Tibial nerve (tissue), 4 donors: Measurements from ENCODE around the gene CACNA2D2. TPM values are rescaled to one million over a fixed set of nuclear protein-coding genes. Genes with fewer than 3 reads are reported as not detected.

Source experiments
- DNase-seq, 2 donors: peaks; one replicate each; pipeline ENCODE4 v3.0.0-alpha.2; 2019; ENCODE audit warnings: low spot score in 2 of 2
- H3K27ac ChIP-seq, 4 donors: fragments of 200-600 bp; sonication (generic) in 3 of 4; one replicate each; pipeline ENCODE4 v1.5.1; 2017 to 2019; ENCODE audit warnings: mild to moderate bottlenecking in 1 of 4
- H3K27me3 ChIP-seq, 2 donors: fragments of 200-600 bp; sonication (generic) in 1 of 2; one replicate each; pipeline versions ENCODE4 v1.5.1 to v1.6.0; 2017 to 2019
- H3K36me3 ChIP-seq, 3 donors: fragments of 200-600 bp; sonication (generic); one replicate each; pipeline ENCODE4 v1.5.1; 2018 to 2019
- H3K4me1 ChIP-seq, 4 donors: fragments of 200-600 bp; sonication (generic) in 3 of 4; one replicate each; pipeline ENCODE4 v1.5.1; 2017 to 2019
- H3K4me3 ChIP-seq, 4 donors: fragments of 200-600 bp; sonication (generic) in 3 of 4; one replicate each; pipeline ENCODE4 v1.5.1; 2017 to 2019; ENCODE audit warnings: mild to moderate bottlenecking in 1 of 4, moderate library complexity in 1 of 4
- H3K9me3 ChIP-seq, 4 donors: fragments of 200-600 bp; sonication (generic) in 3 of 4; one replicate each; pipeline ENCODE4 v1.5.1; 2017 to 2019
- CTCF ChIP-seq, 5 experiments: fragments of 200-600 bp in 3 of 5; fragments of 450-650 bp in 2 of 5; sonication (generic) in 3 of 5; IDR thresholded peaks; one replicate each; pipeline ENCODE4 v1.5.1; 2016 to 2019; ENCODE audit warnings: antibody characterized with exemption in 5 of 5, mild to moderate bottlenecking in 3 of 5, moderate library complexity in 2 of 5
- EP300 ChIP-seq, 2 donors: sonication (generic); formaldehyde crosslinking; IDR thresholded peaks; one replicate each; pipeline ENCODE4 v1.6.1; 2017; ENCODE audit warnings: antibody characterized with exemption in 2 of 2, mild to moderate bottlenecking in 1 of 2
- POLR2A ChIP-seq, 2 donors: fragments of 450-650 bp; IDR thresholded peaks; one replicate each; pipeline ENCODE4 v1.6.1; 2017; ENCODE audit warnings: antibody characterized with exemption in 2 of 2, mild to moderate bottlenecking in 2 of 2, moderate library complexity in 2 of 2
- WGBS, 2 donors: methylation state at CpG; one replicate each; pipeline ENCODE4 v1.1.5; 2018; 5-methylcytosine and 5-hydroxymethylcytosine counted together
- total RNA-seq, 4 donors: library from RNA; depleted of rRNA; stranded (reverse); fragments of >200 nt; gene quantifications; one replicate each; pipeline ENCODE4 v1.1.0, GENCODE V29; 2016

The CACNA2D2 gene
- total RNA-seq, 4 donors from 2014 or later, result 0.84 to 2.0 (median 1.2) TPM

GRCh38 chr3:50381383-50381782 is 122.1 kb downstream of the CACNA2D2 start:
- TF ChIP-seq EP300 (IDR thresholded peaks at IDR 0.05) (no peak), CTCF (IDR thresholded peaks at IDR 0.05) (no peak), POLR2A (IDR thresholded peaks at IDR 0.05) (no peak)
- Histone ChIP-seq H3K36me3 (no peaks in the 10 kb centered on the region), H3K4me3 (no peak overlapping the region), H3K27me3 (no peaks in the 10 kb centered on the region), H3K9me3 (no peaks in the 10 kb centered on the region), H3K27ac (no peak overlapping the region), H3K4me1 (peaks cover 0 to 20% (median 5%) of the 10 kb centered on the region in 4 donors)
- DNase-seq, result no peak
- WGBS, 2 donors, result 89 to 96% methylated on average over 4 of the region's 4 CpGs

GRCh38 chr3:50380405-50381085 is 122.9 kb downstream of the CACNA2D2 start:
- DNase-seq, result no peak
- WGBS, 2 donors, result 86 to 90% methylated on average over 17 of the region's 17 CpGs
- no peaks in the 10 kb centered on the region for H3K36me3 ChIP-seq

DNA sequence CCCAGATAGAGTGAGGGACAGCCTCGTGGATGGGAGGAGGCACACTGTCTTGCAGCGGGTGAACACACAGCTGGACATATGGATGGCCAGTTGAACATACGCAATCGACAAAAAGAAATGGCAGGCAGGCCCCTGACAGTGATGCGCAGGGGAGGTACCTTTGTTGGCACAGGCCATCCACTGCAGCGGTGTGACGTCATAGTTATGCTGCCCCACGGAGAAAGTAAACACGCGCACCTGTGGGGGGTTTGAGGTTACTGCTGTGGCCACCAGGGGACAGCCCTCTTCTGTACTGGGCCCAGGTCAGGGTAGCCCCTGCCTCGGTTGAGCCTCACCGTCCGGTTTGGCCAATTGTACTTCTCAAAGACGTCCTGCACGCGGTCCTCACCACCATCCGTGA is 124.7 kb downstream of the CACNA2D2 start:
- Histone ChIP-seq H3K9me3 (no peaks in the 10 kb centered on the region), H3K4me1 (peaks cover 0 to 13% (median 5%) of the 10 kb centered on the region in 4 donors), H3K4me3 (no peak overlapping the region), H3K27me3 (no peaks in the 10 kb centered on the region), H3K36me3 (no peaks in the 10 kb centered on the region), H3K27ac (no peak overlapping the region)
- no peak for DNase-seq
- 88 to 93% methylated on average over 14 to 17 of the region's 17 CpGs for WGBS, 2 donors
- TF ChIP-seq EP300 (IDR thresholded peaks at IDR 0.05), result no peak
- no peak for TF ChIP-seq POLR2A (IDR thresholded peaks at IDR 0.05)
- no peak for TF ChIP-seq CTCF (IDR thresholded peaks at IDR 0.05)

More at GRCh38 chr3:50380405-50381085, 122.9 kb downstream of the CACNA2D2 start:
- Histone ChIP-seq H3K4me1 (peaks cover 0 to 20% (median 5%) of the 10 kb centered on the region in 4 donors), H3K27ac (no peak overlapping the region), H3K27me3 (no peaks in the 10 kb centered on the region), H3K9me3 (no peaks in the 10 kb centered on the region), H3K4me3 (no peak overlapping the region)
- no peak for TF ChIP-seq EP300 (IDR thresholded peaks at IDR 0.05)
- TF ChIP-seq POLR2A (IDR thresholded peaks at IDR 0.05), result no peak
- no peak for TF ChIP-seq CTCF (IDR thresholded peaks at IDR 0.05)

DNA sequence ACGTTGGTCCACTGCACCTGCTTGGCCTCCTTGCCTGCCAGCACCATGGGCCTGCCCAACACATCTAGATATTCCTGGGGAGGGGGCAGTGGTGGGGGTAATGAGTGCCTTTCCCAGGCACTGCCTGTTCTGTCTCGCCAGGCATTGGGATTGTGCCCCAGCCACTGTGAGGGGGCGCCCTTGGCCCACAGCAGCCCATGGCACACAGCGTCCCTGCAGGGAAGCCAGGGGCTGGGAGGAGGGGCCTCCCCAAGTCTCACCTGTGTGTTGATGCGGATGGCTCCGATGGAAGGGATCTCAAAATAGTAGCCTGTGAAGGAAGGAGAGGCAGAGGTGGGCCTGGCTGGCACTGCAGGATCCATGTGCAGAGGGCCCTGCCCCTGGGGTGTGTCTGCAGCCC is 125.4 kb downstream of the CACNA2D2 start:
- no peaks in the 10 kb centered on the region for H3K27me3 ChIP-seq
- no peaks in the 10 kb centered on the region for H3K9me3 ChIP-seq
- H3K27ac ChIP-seq, result no peak overlapping the region
- WGBS, 2 donors, result 73 to 81% methylated on average over 3 to 4 of the region's 6 CpGs
- no peak for DNase-seq
- H3K36me3 ChIP-seq, result no peaks in the 10 kb centered on the region
- TF ChIP-seq CTCF (IDR thresholded peaks at IDR 0.05) (no peak), POLR2A (IDR thresholded peaks at IDR 0.05) (no peak), EP300 (IDR thresholded peaks at IDR 0.05) (no peak)
- no peak overlapping the region for H3K4me3 ChIP-seq
- H3K4me1 ChIP-seq, result peaks cover 0 to 7% (median 5%) of the 10 kb centered on the region in 4 donors

- WGBS, 2 donors, result 69 to 75% methylated on average over 6 to 7 of the region's 7 CpGs
- no peak overlapping the region for H3K27ac ChIP-seq
- DNase-seq, result no peak
- TF ChIP-seq POLR2A (IDR thresholded peaks at IDR 0.05) (no peak), EP300 (IDR thresholded peaks at IDR 0.05) (no peak), CTCF (IDR thresholded peaks at IDR 0.05) (no peak)
- no peaks in the 10 kb centered on the region for H3K9me3 ChIP-seq
- H3K4me3 ChIP-seq, result no peak overlapping the region
- H3K27me3 ChIP-seq, result no peaks in the 10 kb centered on the region
- peaks cover 0 to 13% (median 0%) of the 10 kb centered on the region in 4 donors for H3K4me1 ChIP-seq
- no peaks in the 10 kb centered on the region for H3K36me3 ChIP-seq
Observed at GRCh38 chr3:50375258-50375931, 128.0 kb downstream of the CACNA2D2 start.
